NCI-H2107 (cell line): ENCODE measurements around the gene TAS2R3.

ENCODE experiments used
- DNase-seq: peaks from one replicate; lab custom pipeline; 2025; lab: John Stamatoyannopoulos, UW

The TAS2R3 gene

DNA sequence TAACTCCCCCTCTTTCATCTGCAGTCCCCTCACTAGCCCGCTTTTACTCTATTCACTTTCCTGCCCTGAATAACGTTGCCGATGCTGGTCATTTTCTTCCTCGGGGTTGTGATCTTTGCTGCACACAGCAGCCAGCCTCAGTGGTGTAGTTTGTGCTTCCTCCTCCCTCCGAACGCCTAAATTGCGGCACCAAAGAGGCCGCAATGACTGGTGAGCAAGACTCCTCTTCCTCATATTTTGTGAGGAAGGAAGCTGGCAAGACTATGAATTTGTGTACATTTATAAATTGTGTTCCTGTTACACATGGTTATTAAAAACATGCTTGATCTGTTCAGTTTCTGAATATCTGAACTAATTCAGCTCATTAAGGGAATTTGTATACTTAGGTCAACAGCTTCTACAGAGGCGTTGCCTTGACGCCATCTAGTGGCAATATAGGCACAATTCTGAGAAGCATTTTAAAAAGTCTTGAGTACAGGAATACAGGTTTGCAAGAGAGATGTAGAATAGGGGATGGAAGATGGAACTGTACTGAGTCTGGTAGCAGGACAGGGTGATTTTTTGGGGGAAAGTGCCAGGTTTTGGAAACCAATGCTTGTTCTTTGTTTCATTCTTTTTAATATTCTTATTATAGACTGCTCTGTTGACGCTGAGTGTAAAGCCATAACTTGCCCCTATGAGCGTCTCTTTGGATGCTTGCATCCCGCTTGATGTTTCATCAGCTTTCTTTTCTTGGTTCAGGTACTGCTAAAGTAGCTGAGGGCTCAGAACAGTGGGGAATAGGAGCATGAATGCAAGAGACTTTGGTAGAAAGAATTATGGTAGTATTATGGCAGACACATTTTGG is 22.0 kb downstream of the TAS2R3 start:
- DNase-seq = peak; percentile 34

DNA sequence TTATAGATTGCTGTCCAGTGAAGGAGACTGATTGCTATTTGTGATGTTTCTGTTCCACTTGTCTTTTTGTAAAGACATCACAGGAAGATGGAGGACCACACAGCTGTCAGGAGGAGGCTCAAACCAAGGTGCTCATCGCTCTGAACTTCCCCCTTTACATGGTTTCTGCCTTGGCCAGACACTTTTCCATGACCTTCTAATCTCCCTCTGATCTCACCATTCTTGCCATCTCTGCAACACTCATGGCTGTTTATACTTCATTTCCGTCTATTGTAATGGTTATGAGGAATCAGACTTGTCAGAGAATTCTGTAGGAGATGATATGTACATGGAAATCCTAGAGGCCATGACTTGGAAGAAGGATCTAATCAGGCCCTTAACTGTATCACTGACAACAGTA is 24.4 kb downstream of the TAS2R3 start:
- no peak for DNase-seq

DNA sequence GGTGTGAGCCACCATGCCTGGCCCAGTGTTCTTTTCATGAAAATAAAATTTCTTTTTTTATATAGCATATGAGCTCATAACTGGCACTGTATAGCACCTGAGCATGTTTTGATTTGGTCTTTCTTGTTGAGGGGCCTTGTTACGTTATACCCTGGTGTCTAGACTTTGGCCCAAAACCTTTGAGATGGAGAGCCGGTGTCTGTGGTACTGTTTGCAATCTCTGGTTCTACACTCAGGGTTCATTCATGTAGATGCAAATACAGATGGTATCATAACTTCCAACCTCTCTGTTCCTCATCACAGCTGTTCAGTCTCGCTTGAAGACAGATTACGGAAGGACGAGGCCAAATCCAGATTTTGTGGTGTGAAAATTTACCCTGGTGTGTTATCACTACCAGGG is 26.0 kb downstream of the TAS2R3 start, which contains the start of gene TAS2R5:
Gene TAS2R5 (plus strand): TSS at position 301 of the 400 bp plus-strand sequence. CDS start 145 bp downstream, outside the sequence.
- no peak for DNase-seq

DNA sequence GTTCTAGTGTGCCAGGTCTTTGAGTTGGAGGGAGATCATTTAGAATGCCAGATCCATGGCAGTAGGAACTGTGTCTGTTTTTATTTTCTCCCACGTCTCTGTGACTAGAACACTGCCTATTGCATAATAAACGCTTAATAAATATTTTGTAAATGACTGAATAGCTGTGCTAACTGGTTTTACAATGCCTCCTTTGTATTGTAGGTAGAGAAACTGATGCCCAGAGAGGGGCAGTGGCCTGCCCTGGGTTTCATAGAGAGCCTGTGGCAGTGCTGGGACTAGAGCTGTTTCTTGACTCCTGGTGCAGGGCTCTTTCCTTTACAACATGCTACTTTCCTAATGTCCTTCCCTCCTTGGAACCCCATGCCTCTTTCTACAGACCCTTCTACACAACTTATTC is 28.6 kb downstream of the TAS2R3 start:
- no peak for DNase-seq
